Liver (tissue), 9 donors: ENCODE measurements around the gene TCP1. TPM values are rescaled to one million over a fixed set of nuclear protein-coding genes. Genes with fewer than 3 reads are reported as not detected.

ENCODE experiments used
- DNase-seq: peaks from one replicate; pipeline ENCODE4 v3.0.0-alpha.2; 2017; ENCODE audit warnings: low spot score
- H3K27ac ChIP-seq, 2 donors: one replicate each; pipeline ENCODE4 v1.7.0; 2013; ENCODE audit warnings: inconsistent platforms in 2 of 2, low read length in 2 of 2, control low read depth in 1 of 2, low read depth in 1 of 2, mild to moderate bottlenecking in 1 of 2
- H3K27me3 ChIP-seq, 4 donors: one replicate each; pipeline versions ENCODE4 v1.6.1 to v1.7.0; 2013; ENCODE audit warnings: low read length in 3 of 4, inconsistent platforms in 1 of 4, mild to moderate bottlenecking in 1 of 4, moderate library complexity in 1 of 4; ENCODE audit not compliant: control insufficient read depth in 4 of 4, insufficient read depth in 4 of 4
- H3K36me3 ChIP-seq, 4 donors: one replicate each; pipeline versions ENCODE4 v1.6.1 to v1.7.0; 2013; ENCODE audit warnings: low read length in 3 of 4, mild to moderate bottlenecking in 3 of 4, low read depth in 1 of 4, moderate library complexity in 1 of 4; ENCODE audit not compliant: control insufficient read depth in 4 of 4, insufficient read depth in 3 of 4
- H3K4me1 ChIP-seq, 4 donors: one replicate each; pipeline versions ENCODE4 v1.6.1 to v1.7.0; 2013; ENCODE audit warnings: low read length in 3 of 4, mild to moderate bottlenecking in 3 of 4, moderate library complexity in 1 of 4; ENCODE audit not compliant: control insufficient read depth in 4 of 4, insufficient read depth in 4 of 4
- H3K4me3 ChIP-seq, 3 donors: one replicate each; pipeline versions ENCODE4 v1.6.1 to v1.7.0; 2013; ENCODE audit warnings: low read length in 3 of 3, control low read depth in 1 of 3, low read depth in 1 of 3, mild to moderate bottlenecking in 1 of 3
- H3K9ac ChIP-seq, 2 donors: one replicate each; pipeline ENCODE4 v1.7.0; 2013; ENCODE audit warnings: low read length in 2 of 2, mild to moderate bottlenecking in 2 of 2, moderate library complexity in 2 of 2, control low read depth in 1 of 2, low read depth in 1 of 2
- H3K9me3 ChIP-seq, 4 donors: one replicate each; pipeline versions ENCODE4 v1.6.1 to v1.7.0; 2013; ENCODE audit warnings: low read length in 3 of 4; ENCODE audit not compliant: control insufficient read depth in 4 of 4
- CTCF ChIP-seq: fragments of 150-350 bp; IDR thresholded peaks from 2 replicates; pipeline ENCODE4 v1.5.1; 2017; ENCODE audit warnings: improper control_type of control experiment, low read depth, low read length; ENCODE audit not compliant: missing input control
- EGR1 ChIP-seq, 2 donors: IDR thresholded peaks; 2 replicates each; pipeline ENCODE4 v1.6.1; 2016 to 2018; ENCODE audit warnings: antibody characterized with exemption in 2 of 2, low read depth in 2 of 2
- FOXA1 ChIP-seq: IDR thresholded peaks from 2 replicates; pipeline ENCODE4 v1.6.1; 2016; ENCODE audit warnings: antibody characterized with exemption
- FOXA2 ChIP-seq: IDR thresholded peaks from 2 replicates; pipeline ENCODE4 v1.6.1; 2016; ENCODE audit warnings: antibody characterized with exemption
- GABPA ChIP-seq, 2 donors: IDR thresholded peaks in 1 of 2; conservative IDR thresholded peaks in 1 of 2; 2 replicates each; pipeline ENCODE4 v1.6.1; 2016; ENCODE audit warnings: antibody characterized with exemption in 2 of 2, mild to moderate bottlenecking in 1 of 2, moderate library complexity in 1 of 2
- HNF4A ChIP-seq, 2 donors: conservative IDR thresholded peaks; 2 replicates each; pipeline ENCODE4 v1.6.1; 2016; ENCODE audit warnings: antibody characterized with exemption in 2 of 2, mild to moderate bottlenecking in 2 of 2
- HNF4G ChIP-seq: IDR thresholded peaks from 2 replicates; pipeline ENCODE4 v1.6.1; 2016; ENCODE audit warnings: antibody characterized with exemption
- JUND ChIP-seq, 2 donors: IDR thresholded peaks; 2 replicates each; pipeline ENCODE4 v1.6.1; 2016; ENCODE audit warnings: antibody characterized with exemption in 2 of 2
- NR2F2 ChIP-seq: IDR thresholded peaks from 2 replicates; pipeline ENCODE4 v1.6.1; 2016; ENCODE audit warnings: antibody characterized with exemption
- RAD21 ChIP-seq, 2 donors: IDR thresholded peaks; 2 replicates each; pipeline ENCODE4 v1.6.1; 2016; ENCODE audit warnings: antibody characterized with exemption in 2 of 2, mild to moderate bottlenecking in 2 of 2
- RXRA ChIP-seq, 2 donors: IDR thresholded peaks; 2 replicates each; pipeline ENCODE4 v1.6.1; 2017 to 2018; ENCODE audit warnings: antibody characterized with exemption in 2 of 2, mild to moderate bottlenecking in 1 of 2
- TAF1 ChIP-seq: conservative IDR thresholded peaks from 2 replicates; pipeline ENCODE4 v1.6.1; 2016; ENCODE audit warnings: antibody characterized with exemption, mild to moderate bottlenecking
- YY1 ChIP-seq: IDR thresholded peaks from 2 replicates; pipeline ENCODE4 v1.6.1; 2016; ENCODE audit warnings: antibody characterized with exemption, mild to moderate bottlenecking
- WGBS: extraction: QIAGEN DNeasy Blood & Tissue Kit; methylation state at CpG from one replicate; pipeline ENCODE4 v1.1.7; 2013; 5-methylcytosine and 5-hydroxymethylcytosine counted together
- polyA plus RNA-seq, 2 donors: library from polyadenylated mRNA; stranded (reverse) in 1 of 2; unstranded in 1 of 2; fragments of 200-250 nt in 1 of 2; fragments of >200 nt in 1 of 2; fragmentation: Nextera tagmentation in 1 of 2; extraction: Ambion mirVana in 1 of 2; gene quantifications; one replicate each; pipeline versions ENCODE4 v1.2.1 to v1.2.3, GENCODE V29; 2013 to 2015
- total RNA-seq, 2 donors: library from RNA; depleted of rRNA; stranded (reverse); fragments of >200 nt; gene quantifications; one replicate each; pipeline ENCODE4 v1.2.3, GENCODE V29; 2014
- TF ChIP-seq, protein P1 (sequence below): IDR thresholded peaks from 2 replicates; pipeline ENCODE4 v1.6.1; 2016; ENCODE audit warnings: antibody characterized with exemption
- TF ChIP-seq, protein P2 (sequence below): IDR thresholded peaks from 2 replicates; pipeline ENCODE4 v1.6.1; 2016; ENCODE audit warnings: antibody characterized with exemption
- TF ChIP-seq, protein P3 (sequence below): IDR thresholded peaks from 2 replicates; pipeline ENCODE4 v1.6.1; 2016; ENCODE audit warnings: antibody characterized with exemption, mild to moderate bottlenecking
- donor health status: healthy.
- donor health status: healthy.
- donor health status: healthy.
- donor health status: healthy.
- donor health status: healthy.

The TCP1 gene
- total and polyA plus RNA-seq, 4 donors = 59.5 to 155 (median 94.3) TPM

DNA sequence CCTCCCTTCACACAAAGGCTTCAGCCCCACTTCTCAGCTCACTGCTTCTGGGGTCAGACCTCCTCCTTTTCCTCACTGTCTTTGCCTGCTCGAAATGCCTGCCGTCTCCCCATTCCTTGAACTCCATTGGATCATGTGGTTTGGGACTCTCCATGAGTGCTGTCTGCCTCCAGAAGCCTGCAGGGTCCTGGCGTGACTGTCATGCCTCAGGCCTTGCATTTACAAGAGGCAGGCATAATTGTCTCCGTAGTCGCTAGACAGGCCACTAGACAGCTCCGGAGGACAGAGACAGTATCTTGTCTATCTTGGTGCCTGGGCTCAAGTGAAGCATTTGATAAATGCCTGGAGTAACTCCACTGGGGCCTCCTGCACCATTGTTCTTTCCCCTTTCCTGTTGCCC lies 26.0 kb upstream of the TCP1 start:
- no peaks in the 10 kb centered on the region for H3K9me3 ChIP-seq
- no peak overlapping the region for H3K27ac ChIP-seq
- no peaks in the 10 kb centered on the region for H3K36me3 ChIP-seq
- H3K27me3 ChIP-seq = no peaks in the 10 kb centered on the region
- DNase-seq = no peak
- no peaks in the 10 kb centered on the region for H3K4me1 ChIP-seq
- no peak overlapping the region for H3K4me3 ChIP-seq
- TF ChIP-seq CTCF (no peak), FOXA1 (no peak), GABPA (IDR thresholded peaks at IDR 0.05 in 1 of 2, conservative IDR thresholded peaks at IDR 0.05 in 1 of 2) (no peak), YY1 (no peak), NR2F2 (no peak), RXRA (IDR thresholded peaks at IDR 0.05) (no peak), FOXA2 (no peak), HNF4A (conservative IDR thresholded peaks at IDR 0.05) (no peak), TAF1 (no peak)
- TF ChIP-seq, protein P1, sequence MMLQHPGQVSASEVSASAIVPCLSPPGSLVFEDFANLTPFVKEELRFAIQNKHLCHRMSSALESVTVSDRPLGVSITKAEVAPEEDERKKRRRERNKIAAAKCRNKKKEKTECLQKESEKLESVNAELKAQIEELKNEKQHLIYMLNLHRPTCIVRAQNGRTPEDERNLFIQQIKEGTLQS = no peak
- H3K9ac ChIP-seq = no peak overlapping the region
- WGBS = 93% methylated on average over 6 of the region's 6 CpGs

DNA sequence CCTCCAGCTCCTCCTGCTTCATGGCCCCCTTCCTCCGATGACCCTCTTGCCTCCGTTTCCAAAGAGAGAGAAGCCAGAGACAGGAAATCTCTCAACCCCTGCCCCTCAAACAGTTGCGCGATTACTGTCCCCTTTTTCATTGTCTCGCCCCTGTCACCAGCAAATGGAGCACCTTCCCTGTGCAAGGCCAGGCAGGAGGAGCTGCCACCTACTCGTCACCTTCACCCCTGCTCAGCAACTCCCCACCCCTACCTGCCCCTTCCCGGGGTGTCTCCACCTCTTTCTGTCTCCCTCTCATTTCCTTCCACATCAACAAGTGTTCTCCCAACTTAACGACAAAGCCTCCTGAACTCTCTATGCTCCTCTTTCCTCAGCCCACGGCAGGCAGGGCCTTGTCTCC lies 24.4 kb upstream of the TCP1 start:
- no peaks in the 10 kb centered on the region for H3K9me3 ChIP-seq
- H3K4me1 ChIP-seq = no peaks in the 10 kb centered on the region
- H3K9ac ChIP-seq = no peak overlapping the region
- no peak overlapping the region for H3K4me3 ChIP-seq
- no peak overlapping the region for H3K27ac ChIP-seq
- no peaks in the 10 kb centered on the region for H3K36me3 ChIP-seq
- no peaks in the 10 kb centered on the region for H3K27me3 ChIP-seq
- WGBS = 88% methylated on average over 9 of the region's 9 CpGs
- no peak for TF ChIP-seq CTCF
- TF ChIP-seq, protein P2, sequence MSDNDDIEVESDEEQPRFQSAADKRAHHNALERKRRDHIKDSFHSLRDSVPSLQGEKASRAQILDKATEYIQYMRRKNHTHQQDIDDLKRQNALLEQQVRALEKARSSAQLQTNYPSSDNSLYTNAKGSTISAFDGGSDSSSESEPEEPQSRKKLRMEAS = no peak
- TF ChIP-seq RXRA (IDR thresholded peaks at IDR 0.05) = no peak
- no peak for TF ChIP-seq HNF4A (conservative IDR thresholded peaks at IDR 0.05)
- no peak for TF ChIP-seq EGR1 (IDR thresholded peaks at IDR 0.05; ENCODE audit: low read depth in 2 of 2)
- no peak for TF ChIP-seq FOXA2
- TF ChIP-seq FOXA1 = no peak
- no peak for TF ChIP-seq TAF1
- TF ChIP-seq NR2F2 = no peak
- DNase-seq = no peak

DNA sequence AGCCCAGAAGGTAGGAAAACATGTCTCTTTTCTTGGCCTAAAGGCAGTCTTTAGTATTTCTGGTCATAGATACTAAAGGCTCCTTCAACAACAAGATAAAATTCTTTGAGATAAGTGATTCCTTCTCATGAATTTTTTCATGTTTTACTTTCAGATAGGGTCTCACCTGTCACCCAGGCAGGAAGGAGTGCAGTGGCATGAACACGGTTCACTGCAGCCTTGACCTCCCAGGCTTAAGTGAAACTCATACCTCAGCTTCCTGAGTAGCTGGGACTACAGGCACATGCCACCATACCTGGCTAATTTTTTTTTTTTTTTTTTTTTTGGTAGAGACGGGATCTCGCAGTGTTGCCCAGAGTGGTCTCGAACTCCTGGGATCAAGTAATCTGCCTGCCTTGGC lies 19.7 kb upstream of the TCP1 start:
- no peaks in the 10 kb centered on the region for H3K27me3 ChIP-seq
- no peaks in the 10 kb centered on the region for H3K4me1 ChIP-seq
- DNase-seq = no peak
- no peak overlapping the region for H3K27ac ChIP-seq
- no peak overlapping the region for H3K9ac ChIP-seq
- H3K9me3 ChIP-seq = no peaks in the 10 kb centered on the region
- H3K4me3 ChIP-seq = no peak overlapping the region
- no peaks in the 10 kb centered on the region for H3K36me3 ChIP-seq
- 90% methylated on average over 4 of the region's 4 CpGs for WGBS
- TF ChIP-seq RXRA (IDR thresholded peaks at IDR 0.05) (no peak), NR2F2 (no peak), FOXA2 (no peak), CTCF (no peak), GABPA (IDR thresholded peaks at IDR 0.05 in 1 of 2, conservative IDR thresholded peaks at IDR 0.05 in 1 of 2) (no peak), HNF4A (conservative IDR thresholded peaks at IDR 0.05) (no peak), YY1 (no peak), JUND (IDR thresholded peaks at IDR 0.05) (no peak), RAD21 (IDR thresholded peaks at IDR 0.05) (no peak), TAF1 (no peak), EGR1 (IDR thresholded peaks at IDR 0.05; ENCODE audit: low read depth in 2 of 2) (no peak), HNF4G (no peak)
- TF ChIP-seq, protein P3, sequence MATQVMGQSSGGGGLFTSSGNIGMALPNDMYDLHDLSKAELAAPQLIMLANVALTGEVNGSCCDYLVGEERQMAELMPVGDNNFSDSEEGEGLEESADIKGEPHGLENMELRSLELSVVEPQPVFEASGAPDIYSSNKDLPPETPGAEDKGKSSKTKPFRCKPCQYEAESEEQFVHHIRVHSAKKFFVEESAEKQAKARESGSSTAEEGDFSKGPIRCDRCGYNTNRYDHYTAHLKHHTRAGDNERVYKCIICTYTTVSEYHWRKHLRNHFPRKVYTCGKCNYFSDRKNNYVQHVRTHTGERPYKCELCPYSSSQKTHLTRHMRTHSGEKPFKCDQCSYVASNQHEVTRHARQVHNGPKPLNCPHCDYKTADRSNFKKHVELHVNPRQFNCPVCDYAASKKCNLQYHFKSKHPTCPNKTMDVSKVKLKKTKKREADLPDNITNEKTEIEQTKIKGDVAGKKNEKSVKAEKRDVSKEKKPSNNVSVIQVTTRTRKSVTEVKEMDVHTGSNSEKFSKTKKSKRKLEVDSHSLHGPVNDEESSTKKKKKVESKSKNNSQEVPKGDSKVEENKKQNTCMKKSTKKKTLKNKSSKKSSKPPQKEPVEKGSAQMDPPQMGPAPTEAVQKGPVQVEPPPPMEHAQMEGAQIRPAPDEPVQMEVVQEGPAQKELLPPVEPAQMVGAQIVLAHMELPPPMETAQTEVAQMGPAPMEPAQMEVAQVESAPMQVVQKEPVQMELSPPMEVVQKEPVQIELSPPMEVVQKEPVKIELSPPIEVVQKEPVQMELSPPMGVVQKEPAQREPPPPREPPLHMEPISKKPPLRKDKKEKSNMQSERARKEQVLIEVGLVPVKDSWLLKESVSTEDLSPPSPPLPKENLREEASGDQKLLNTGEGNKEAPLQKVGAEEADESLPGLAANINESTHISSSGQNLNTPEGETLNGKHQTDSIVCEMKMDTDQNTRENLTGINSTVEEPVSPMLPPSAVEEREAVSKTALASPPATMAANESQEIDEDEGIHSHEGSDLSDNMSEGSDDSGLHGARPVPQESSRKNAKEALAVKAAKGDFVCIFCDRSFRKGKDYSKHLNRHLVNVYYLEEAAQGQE = no peak
